ENCODE data around the gene HMOX1. TPM values are rescaled to one million over a fixed set of nuclear protein-coding genes. Genes with fewer than 3 reads are reported as not detected.
A peak's percentile ranks its signal among the peaks of the same experiment; 100 is the strongest.

The HMOX1 gene, protein sequence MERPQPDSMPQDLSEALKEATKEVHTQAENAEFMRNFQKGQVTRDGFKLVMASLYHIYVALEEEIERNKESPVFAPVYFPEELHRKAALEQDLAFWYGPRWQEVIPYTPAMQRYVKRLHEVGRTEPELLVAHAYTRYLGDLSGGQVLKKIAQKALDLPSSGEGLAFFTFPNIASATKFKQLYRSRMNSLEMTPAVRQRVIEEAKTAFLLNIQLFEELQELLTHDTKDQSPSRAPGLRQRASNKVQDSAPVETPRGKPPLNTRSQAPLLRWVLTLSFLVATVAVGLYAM
- 63.1 and 71.6 TPM in 2 replicates for total RNA-seq (2014; rRNA removed; shearing (Covaris generic))

GRCh38 chr22:35380537-35381423 is at the start of gene HMOX1:
Gene HMOX1, plus strand, starts transcription at chr22:35381096. Its CDS starts 78 bp downstream, at chr22:35381174.
- in situ Hi-C loops (cut with HindIII; ENCODE audit: low sequenced_read_pairs): no loop called here
- peak; percentile 55 for DNase-seq (ENCODE audit: low spot score)

- DNase-seq (ENCODE audit: low spot score): no peak
- in situ Hi-C loops (cut with HindIII; ENCODE audit: low sequenced_read_pairs): no loop called here
Measured at GRCh38 chr22:35332278-35332677, 48.6 kb upstream of the HMOX1 start.

DNA sequence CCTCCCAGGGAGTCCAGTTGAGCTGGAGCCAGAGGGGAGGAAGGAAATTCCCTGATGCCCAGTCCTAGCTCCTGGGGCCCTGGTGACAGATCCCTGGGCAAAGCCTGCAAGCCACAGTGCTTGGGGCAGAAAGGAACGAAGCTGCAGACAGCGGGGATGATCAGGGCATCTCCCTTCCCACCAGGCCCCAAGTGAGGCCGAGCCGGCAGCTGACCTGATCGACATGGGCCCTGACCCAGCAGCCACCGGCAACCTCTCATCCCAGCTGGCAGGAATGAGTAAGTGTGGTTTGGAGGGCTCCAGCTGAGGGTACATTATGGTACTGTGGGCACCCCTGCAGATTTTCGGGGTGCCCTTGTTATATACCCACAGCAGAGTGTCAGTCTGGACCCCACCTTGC is 47.7 kb upstream of the HMOX1 start:
- no peak for DNase-seq (ENCODE audit: low spot score)
- in situ Hi-C loops (cut with HindIII; ENCODE audit: low sequenced_read_pairs): no loop called here

DNA sequence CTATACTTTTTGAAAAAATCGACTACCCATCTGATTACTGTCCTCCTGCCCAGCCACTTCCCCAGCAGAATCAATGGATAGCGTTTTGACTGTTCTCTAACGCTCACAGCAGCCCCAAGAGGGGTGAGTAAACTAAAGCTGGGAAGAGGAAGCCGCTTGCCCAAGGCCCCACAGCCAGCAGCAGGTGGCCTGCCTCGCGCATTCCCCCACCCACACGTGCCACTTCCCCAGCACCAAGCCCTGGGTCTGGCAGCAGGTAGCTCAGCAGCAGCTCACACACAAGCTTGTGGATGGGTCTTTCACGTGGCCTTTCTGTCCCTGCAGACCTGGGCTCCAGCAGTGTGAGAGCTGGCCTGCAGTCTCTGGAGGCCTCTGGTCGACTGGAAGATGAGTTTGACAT is 46.9 kb upstream of the HMOX1 start:
- in situ Hi-C loops (cut with HindIII; ENCODE audit: low sequenced_read_pairs): no loop called here

GRCh38 chr22:35335468-35335867 is 45.4 kb upstream of the HMOX1 start:
- in situ Hi-C loops (cut with HindIII; ENCODE audit: low sequenced_read_pairs): no loop called here
- no peak for DNase-seq (ENCODE audit: low spot score)

More for the DNA sequence above, 46.9 kb upstream of the HMOX1 start:
- DNase-seq (ENCODE audit: low spot score): no peak

- no peak for DNase-seq (ENCODE audit: low spot score)
- in situ Hi-C loops (cut with HindIII; ENCODE audit: low sequenced_read_pairs): no loop called here
Measured at GRCh38 chr22:35335936-35336781, 44.7 kb upstream of the HMOX1 start.

- DNase-seq (ENCODE audit: low spot score): no peak
- in situ Hi-C loops (cut with HindIII; ENCODE audit: low sequenced_read_pairs): no loop called here
Measured at GRCh38 chr22:35337932-35338331, 43.0 kb upstream of the HMOX1 start.

GRCh38 chr22:35341090-35341874 is 39.6 kb upstream of the HMOX1 start:
- in situ Hi-C loops (cut with HindIII; ENCODE audit: low sequenced_read_pairs): no loop called here
- DNase-seq (ENCODE audit: low spot score): no peak

DNA sequence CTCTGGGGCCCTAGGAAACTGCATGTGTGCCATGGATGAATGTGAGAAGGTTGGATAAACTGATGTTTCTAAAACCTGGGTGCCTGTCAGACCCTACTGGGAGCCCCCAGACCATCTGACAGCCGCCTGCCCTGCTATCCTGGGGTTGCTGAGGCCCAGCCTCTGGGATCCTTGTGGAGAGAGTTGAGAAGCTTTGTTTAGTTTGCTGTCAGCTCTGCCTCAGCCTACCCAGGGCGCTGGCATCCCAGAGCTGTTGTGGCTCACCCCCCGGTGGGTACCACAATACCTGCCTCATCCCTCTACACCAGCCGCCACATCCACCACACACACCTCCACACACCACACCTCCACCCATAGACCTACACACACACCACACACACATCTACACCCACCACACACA is 38.5 kb upstream of the HMOX1 start:
- no peak for DNase-seq (ENCODE audit: low spot score)
- in situ Hi-C loops (cut with HindIII; ENCODE audit: low sequenced_read_pairs): no loop called here

DNA sequence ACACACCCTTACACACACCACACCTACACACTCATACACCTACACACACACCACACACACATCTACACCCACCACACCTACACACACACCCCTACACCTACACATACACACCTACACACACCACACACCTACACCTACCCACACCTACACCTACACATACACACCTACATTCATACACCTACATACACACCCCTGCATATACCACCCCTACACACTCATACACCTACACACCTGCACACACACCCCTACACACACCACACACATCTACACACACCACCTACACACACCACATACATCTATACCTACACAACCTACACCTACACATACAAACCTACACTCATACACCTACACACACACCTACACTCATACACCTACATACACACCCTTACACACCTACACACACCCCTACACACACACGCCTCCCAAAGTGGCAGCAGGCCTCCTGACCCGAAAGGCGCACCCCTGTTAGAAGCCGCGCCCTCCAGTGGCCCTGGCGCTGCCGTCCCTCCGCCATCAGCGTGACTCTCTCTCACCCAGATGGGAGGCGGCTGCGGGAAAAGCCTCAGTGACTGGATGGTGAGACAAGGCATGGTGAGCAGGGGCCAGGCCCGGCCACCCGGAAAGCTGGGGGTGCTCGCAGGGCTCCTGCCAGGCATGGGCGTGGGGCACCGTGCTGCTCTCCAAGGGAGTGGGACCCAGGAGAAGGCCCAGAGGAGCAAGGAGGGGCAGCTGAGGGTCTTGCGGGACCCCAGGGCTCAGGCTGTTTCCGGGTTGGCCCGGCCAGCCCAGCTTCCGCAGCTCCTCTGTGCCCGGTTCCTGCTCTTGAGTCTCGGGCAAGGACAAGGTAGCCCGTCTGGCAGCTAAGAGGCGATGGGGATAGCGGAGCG is 37.0 kb upstream of the HMOX1 start:
- in situ Hi-C loops (cut with HindIII; ENCODE audit: low sequenced_read_pairs): no loop called here
- DNase-seq (ENCODE audit: low spot score): no peak

- DNase-seq (ENCODE audit: low spot score): no peak
- in situ Hi-C loops (cut with HindIII; ENCODE audit: low sequenced_read_pairs): no loop called here
Measured at GRCh38 chr22:35344956-35345690, 35.8 kb upstream of the HMOX1 start.

- DNase-seq (ENCODE audit: low spot score): no peak
- in situ Hi-C loops (cut with HindIII; ENCODE audit: low sequenced_read_pairs): no loop called here
Measured at GRCh38 chr22:35345808-35346505, 34.9 kb upstream of the HMOX1 start.

GRCh38 chr22:35346596-35347220 is 34.2 kb upstream of the HMOX1 start:
- in situ Hi-C loops (cut with HindIII; ENCODE audit: low sequenced_read_pairs): no loop called here
- DNase-seq (ENCODE audit: low spot score): no peak

DNA sequence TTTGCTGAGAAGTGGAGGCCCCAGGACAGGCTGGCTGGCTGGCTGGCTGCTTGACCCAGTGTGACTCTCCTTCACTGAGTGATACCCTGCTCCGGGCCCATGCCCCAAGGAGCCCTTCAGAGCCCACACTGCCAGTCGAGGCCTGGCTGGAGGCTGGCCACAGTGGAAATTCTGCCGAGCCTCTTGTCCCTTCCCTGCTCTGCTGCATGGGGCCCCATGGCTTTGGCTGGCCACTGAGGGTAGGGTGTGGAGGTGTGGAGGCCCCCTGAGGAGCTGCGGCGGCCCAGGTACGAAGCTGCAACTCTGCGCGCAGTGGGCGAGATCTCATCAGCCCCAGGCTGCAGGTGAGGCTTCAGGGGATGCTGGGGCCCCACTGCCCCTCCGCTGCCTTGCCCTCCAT is 33.4 kb upstream of the HMOX1 start:
- no peak for DNase-seq (ENCODE audit: low spot score)
- in situ Hi-C loops (cut with HindIII; ENCODE audit: low sequenced_read_pairs): no loop called here

- in situ Hi-C loops (cut with HindIII; ENCODE audit: low sequenced_read_pairs): no loop called here
- no peak for DNase-seq (ENCODE audit: low spot score)
Measured at GRCh38 chr22:35348026-35348590, 32.8 kb upstream of the HMOX1 start.

DNA sequence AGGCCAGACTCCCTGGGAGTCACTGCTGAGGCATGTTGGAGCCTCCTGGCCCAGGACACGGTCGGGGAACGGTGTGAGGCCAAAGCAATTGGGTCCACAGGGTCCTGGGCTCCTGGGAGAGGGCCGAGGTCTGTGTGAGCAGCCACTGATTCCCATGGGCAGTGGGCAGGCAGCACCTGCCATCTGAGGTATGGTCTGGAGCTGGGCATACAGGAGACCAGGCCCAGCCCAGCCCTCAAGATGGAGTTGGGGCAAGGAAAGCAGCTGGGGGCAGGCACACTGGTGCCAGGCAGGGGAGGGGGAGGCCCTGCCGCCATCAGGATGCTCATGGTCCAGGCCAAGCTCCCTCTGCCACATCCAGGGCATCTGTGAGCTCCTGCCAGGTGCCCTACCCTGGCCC is 32.2 kb upstream of the HMOX1 start:
- no peak for DNase-seq (ENCODE audit: low spot score)
- in situ Hi-C loops (cut with HindIII; ENCODE audit: low sequenced_read_pairs): no loop called here
